ENCODE results near the gene DENND1C. TPM values are rescaled to one million over a fixed set of nuclear protein-coding genes. Genes with fewer than 3 reads are reported as not detected.
A peak's percentile ranks its signal among the peaks of the same experiment; 100 is the strongest.

DENND1C gene
- total and polyA plus RNA-seq, 2 of the 8 experiments (the other 6 are each of a cell fraction or from before 2014, with no cell fraction given): 3.6 to 4.0 TPM

GRCh38 chr19:6476896-6477431, 4.6 kb downstream of the DENND1C start:
- H2BK120ac ChIP-seq (replicated peaks; ENCODE audit: low read depth, low read length): no peak overlapping the region
- H2BK15ac ChIP-seq (ENCODE audit: low read length): no peak overlapping the region
- H2BK5ac ChIP-seq (ENCODE audit: low read depth, low read length): no peak overlapping the region
- FAIRE-seq (no peak), DNase-seq (ENCODE audit: low read depth in 1 of 2, low spot score in 2 of 2) (no peak)
- peaks cover 0 to 12% (median 9%) of the 10 kb centered on the region in 4 experiments; a peak in 5 of 7 replicates for H3K4me1 ChIP-seq (replicated peaks in 1 of 4; ENCODE audit: control insufficient read depth in 3 of 4, insufficient read depth in 4 of 4, low read length in 3 of 4)
- no peaks in the 10 kb centered on the region for H3K36me3 ChIP-seq (ENCODE audit: control insufficient read depth in 2 of 4, insufficient read depth in 4 of 4, low read length in 3 of 4)
- H3K23me2 ChIP-seq (ENCODE audit: low read depth, low read length): peaks cover 16% of the 10 kb centered on the region
- TF ChIP-seq KDM1A (IDR thresholded peaks at IDR 0.05; ENCODE audit: borderline replicate concordance, low read length) (no peak), KDM4A (IDR thresholded peaks at IDR 0.05; ENCODE audit: low read depth, low read length, severe bottlenecking) (peak; percentile 71)
- no peak overlapping the region for H2BK12ac ChIP-seq (ENCODE audit: low read depth, low read length)
- H4K91ac ChIP-seq (replicated peaks; ENCODE audit: insufficient read length, low read length): no peak overlapping the region
- H3K9me3 ChIP-seq (ENCODE audit: insufficient read depth in 2 of 2, low read depth in 1 of 2, low read length in 1 of 2): no peaks in the 10 kb centered on the region
- no peak overlapping the region for H3K9ac ChIP-seq (replicated peaks in 1 of 4; ENCODE audit: extremely low read depth in 1 of 4, low read depth in 3 of 4, low read length in 3 of 4)
- no peak overlapping the region for H2BK20ac ChIP-seq (ENCODE audit: low read length)
- peak overlapping the region; percentile 44 to 66 (median 55); a peak in 7 of 8 replicates for H3K4me3 ChIP-seq (ENCODE audit: extremely low read depth in 1 of 4, insufficient read depth in 2 of 4, low read depth in 3 of 4, low read length in 4 of 4)
- peak overlapping the region; percentile 85 to 99 for H3K4me2 ChIP-seq (ENCODE audit: insufficient read depth in 1 of 2, low read depth in 2 of 2, low read length in 2 of 2)
- peaks cover 0 to 3% of the 10 kb centered on the region in 2 experiments for H4K20me1 ChIP-seq (replicated peaks in 1 of 2; ENCODE audit: control insufficient read depth in 1 of 2, insufficient read depth in 2 of 2, low read length in 2 of 2)
- H3K14ac ChIP-seq (ENCODE audit: insufficient read length): no peak overlapping the region
- H3K27ac ChIP-seq (ENCODE audit: low read depth, low read length): no peak overlapping the region
- no peaks in the 10 kb centered on the region for H3K79me1 ChIP-seq (ENCODE audit: low read depth, low read length)
- ChIA-PET POLR2A (ENCODE audit: partially characterized antibody) (interaction anchor here (0.9 to 1.6 kb wide), 9 partner anchors 11 to 262 kb away, joined by 3 to 9 read pairs (median 4); partner anchors contain the start of genes CRB3, KHSRP, SLC25A23 and TNFSF9), CTCF (ENCODE audit: partially characterized antibody) (interaction anchor here (0.5 to 2.3 kb wide), 7 partner anchors 14 to 293 kb away, joined by 3 to 6 read pairs (median 4); partner anchors contain the start of gene TUBB4A)
- H3K18ac ChIP-seq (ENCODE audit: extremely low read depth, low read length): no peak overlapping the region; the same call in 1 of the 2 replicates
- peak overlapping the region; percentile 77; the same call in 1 of the 2 replicates for H4K8ac ChIP-seq (ENCODE audit: extremely low read depth, insufficient read depth, low read length)
- H3K56ac ChIP-seq (replicated peaks; ENCODE audit: insufficient read length, low read depth, low read length): no peak overlapping the region
- H4K5ac ChIP-seq (ENCODE audit: insufficient read length, low read depth, low read length): no peak overlapping the region
- H2AK5ac ChIP-seq (ENCODE audit: low read depth, low read length): no peak overlapping the region
- 6% methylated on average over 21 of the region's 29 CpGs; no CpG with 5 or more reads in 1 of the 2 experiments for WGBS, 2 experiments (ENCODE audit: extremely low coverage in 1 of 2, insufficient coverage in 1 of 2, insufficient read length in 1 of 2, insufficient replicate concordance in 2 of 2, low coverage in 1 of 2, low lambda C conversion rate in 2 of 2, missing lambda C conversion rate in 1 of 2)
- no peaks in the 10 kb centered on the region for H3K79me2 ChIP-seq (ENCODE audit: control insufficient read depth in 1 of 2, insufficient read depth in 2 of 2, low read length in 2 of 2)
- H3K23ac ChIP-seq (ENCODE audit: insufficient read length): no peak overlapping the region
- H2AFZ ChIP-seq (ENCODE audit: low read length): peak overlapping the region; percentile 81; the same call in 1 of the 2 replicates
- peaks cover 0 to 16% (median 9%) of the 10 kb centered on the region in 4 experiments; a peak in 6 of 7 replicates for H3K27me3 ChIP-seq (replicated peaks in 1 of 4; ENCODE audit: control insufficient read depth in 3 of 4, extremely low read depth in 1 of 4, insufficient read depth in 3 of 4, low read length in 3 of 4)
- H3K4ac ChIP-seq (replicated peaks; ENCODE audit: insufficient read length, low read depth, low read length): no peak overlapping the region
